Neutrophil (primary cell): ENCODE results near the gene SIRPG.

ENCODE experiments used
- H3K27ac ChIP-seq: fragments of 200-600 bp; sonication (generic); 2 replicates; pipeline ENCODE4 v1.5.1; 2016; ENCODE audit warnings: mild to moderate bottlenecking, moderate library complexity
- H3K27me3 ChIP-seq: fragments of 200-600 bp; sonication (generic); 2 replicates; pipeline ENCODE4 v1.6.0; 2016; ENCODE audit warnings: mild to moderate bottlenecking
- H3K36me3 ChIP-seq: fragments of 200-600 bp; sonication (generic); 2 replicates; pipeline ENCODE4 v1.5.1; 2017
- H3K4me1 ChIP-seq, 2 experiments: fragments of 200-600 bp in 1 of 2; sonication (generic) in 1 of 2; 1 replicate in 1 of 2; 2 replicates in 1 of 2; pipeline versions ENCODE4 v1.5.1 to v1.6.1; 2013 to 2016; ENCODE audit warnings: low read depth in 1 of 2, low read length in 1 of 2, mild to moderate bottlenecking in 1 of 2, moderate library complexity in 1 of 2; ENCODE audit not compliant: control insufficient read depth in 1 of 2, insufficient read depth in 1 of 2
- H3K4me3 ChIP-seq, 2 experiments: fragments of 200-600 bp in 1 of 2; sonication (generic) in 1 of 2; 1 replicate in 1 of 2; 2 replicates in 1 of 2; pipeline ENCODE4 v1.5.1; 2013 to 2016; ENCODE audit warnings: low read depth in 1 of 2, low read length in 1 of 2, mild to moderate bottlenecking in 1 of 2, moderate library complexity in 1 of 2
- H3K9me3 ChIP-seq: fragments of 200-600 bp; sonication (generic); 2 replicates; pipeline ENCODE4 v1.5.1; 2016
- TF ChIP-seq, protein P1 (sequence below): fragments of 200-600 bp; sonication (generic); IDR thresholded peaks from 2 replicates; pipeline ENCODE4 v1.5.1; 2016; ENCODE audit warnings: antibody characterized with exemption

The SIRPG gene

DNA sequence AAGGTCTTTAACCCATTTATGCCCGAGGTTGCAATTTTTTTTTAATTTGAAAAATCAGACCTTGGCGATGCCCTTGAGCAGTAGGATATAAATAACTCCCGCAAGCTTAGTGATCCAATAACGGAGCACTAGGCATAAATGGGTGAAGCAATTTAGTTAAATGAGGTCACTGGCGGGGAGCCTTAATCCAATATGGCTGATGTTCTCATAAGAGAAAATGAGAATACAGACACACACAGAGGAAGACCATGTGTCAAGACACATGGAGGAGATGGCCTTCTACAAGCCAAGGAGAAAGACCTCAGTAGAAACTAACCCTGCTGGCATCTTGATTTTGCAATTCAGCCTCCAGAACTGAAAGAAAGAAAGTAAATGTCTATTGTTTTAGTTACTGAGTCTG is 735 bp downstream of the SIRPG start:
- Histone ChIP-seq H3K4me3 (no peak overlapping the region), H3K36me3 (no peaks in the 10 kb centered on the region), H3K27me3 (no peaks in the 10 kb centered on the region), H3K9me3 (no peaks in the 10 kb centered on the region), H3K4me1 (no peaks in the 10 kb centered on the region), H3K27ac (no peak overlapping the region)
- TF ChIP-seq, protein P1, sequence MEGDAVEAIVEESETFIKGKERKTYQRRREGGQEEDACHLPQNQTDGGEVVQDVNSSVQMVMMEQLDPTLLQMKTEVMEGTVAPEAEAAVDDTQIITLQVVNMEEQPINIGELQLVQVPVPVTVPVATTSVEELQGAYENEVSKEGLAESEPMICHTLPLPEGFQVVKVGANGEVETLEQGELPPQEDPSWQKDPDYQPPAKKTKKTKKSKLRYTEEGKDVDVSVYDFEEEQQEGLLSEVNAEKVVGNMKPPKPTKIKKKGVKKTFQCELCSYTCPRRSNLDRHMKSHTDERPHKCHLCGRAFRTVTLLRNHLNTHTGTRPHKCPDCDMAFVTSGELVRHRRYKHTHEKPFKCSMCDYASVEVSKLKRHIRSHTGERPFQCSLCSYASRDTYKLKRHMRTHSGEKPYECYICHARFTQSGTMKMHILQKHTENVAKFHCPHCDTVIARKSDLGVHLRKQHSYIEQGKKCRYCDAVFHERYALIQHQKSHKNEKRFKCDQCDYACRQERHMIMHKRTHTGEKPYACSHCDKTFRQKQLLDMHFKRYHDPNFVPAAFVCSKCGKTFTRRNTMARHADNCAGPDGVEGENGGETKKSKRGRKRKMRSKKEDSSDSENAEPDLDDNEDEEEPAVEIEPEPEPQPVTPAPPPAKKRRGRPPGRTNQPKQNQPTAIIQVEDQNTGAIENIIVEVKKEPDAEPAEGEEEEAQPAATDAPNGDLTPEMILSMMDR: no peak

DNA sequence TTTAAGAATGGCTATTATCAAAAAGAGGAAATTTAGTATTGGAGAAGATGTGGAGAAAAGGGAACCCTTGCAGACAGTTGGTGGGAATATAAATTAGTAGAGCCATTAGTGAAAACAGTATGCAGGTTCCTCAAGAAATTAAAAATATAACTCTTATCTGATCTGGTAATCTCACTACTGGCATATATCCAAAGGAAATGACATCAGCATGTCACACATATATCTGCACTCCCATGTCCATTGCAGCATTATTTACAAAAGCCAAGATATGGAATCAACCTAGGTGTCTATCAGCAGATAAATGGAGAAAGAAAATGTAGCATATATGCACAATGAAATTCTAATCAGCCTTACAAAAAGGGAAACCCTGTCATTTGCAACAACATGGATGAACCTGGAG is 2.6 kb downstream of the SIRPG start:
- no peak overlapping the region for H3K4me3 ChIP-seq
- H3K9me3 ChIP-seq: no peaks in the 10 kb centered on the region
- TF ChIP-seq, protein P1: no peak
- H3K4me1 ChIP-seq: peaks cover 0 to 4% of the 10 kb centered on the region in 2 experiments
- no peaks in the 10 kb centered on the region for H3K27me3 ChIP-seq
- no peak overlapping the region for H3K27ac ChIP-seq
- H3K36me3 ChIP-seq: no peaks in the 10 kb centered on the region

DNA sequence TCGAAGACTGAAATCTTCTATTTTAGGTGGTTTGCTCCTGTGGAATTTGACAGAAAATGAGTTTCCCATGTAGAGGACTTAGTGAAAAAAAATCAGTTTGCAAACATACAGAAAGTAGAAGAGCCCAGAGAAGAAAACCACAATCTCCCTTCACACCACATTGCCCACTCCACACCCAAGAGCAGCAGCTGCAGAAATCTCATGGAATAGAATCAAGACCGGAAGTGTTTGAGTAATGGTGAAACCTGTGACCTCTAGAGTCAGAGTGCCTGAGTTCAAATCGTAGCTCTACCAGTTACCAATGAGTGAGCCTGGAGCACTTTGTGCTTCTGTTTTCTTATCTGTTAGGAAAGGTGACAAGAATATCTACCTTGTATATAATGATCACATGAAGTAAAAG is 4.6 kb downstream of the SIRPG start:
- H3K4me3 ChIP-seq: no peak overlapping the region
- TF ChIP-seq, protein P1: no peak
- no peaks in the 10 kb centered on the region for H3K36me3 ChIP-seq
- no peak overlapping the region for H3K27ac ChIP-seq
- H3K9me3 ChIP-seq: no peaks in the 10 kb centered on the region
- H3K4me1 ChIP-seq: peaks cover 0 to 4% of the 10 kb centered on the region in 2 experiments
- H3K27me3 ChIP-seq: no peaks in the 10 kb centered on the region

DNA sequence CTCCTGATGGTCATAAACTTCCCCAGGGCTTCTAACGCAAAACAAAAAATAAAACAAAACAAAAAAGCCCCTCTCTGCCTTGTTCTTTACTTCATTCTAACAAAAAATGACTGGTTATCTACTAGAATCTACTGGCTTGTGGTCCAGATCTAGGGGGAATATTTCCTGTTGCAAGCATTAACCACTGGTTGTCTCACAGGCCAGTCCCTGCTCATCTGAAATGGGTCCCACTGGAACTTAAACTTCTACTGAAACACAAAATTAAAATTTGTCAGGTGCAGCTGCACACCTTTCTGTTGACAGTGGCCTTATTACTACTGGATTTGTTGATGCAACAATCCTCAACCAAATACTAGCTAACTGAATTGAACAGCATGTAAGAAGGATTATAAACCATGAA is 5.5 kb downstream of the SIRPG start:
- TF ChIP-seq, protein P1: no peak
- peaks cover 0 to 4% of the 10 kb centered on the region in 2 experiments for H3K4me1 ChIP-seq

DNA sequence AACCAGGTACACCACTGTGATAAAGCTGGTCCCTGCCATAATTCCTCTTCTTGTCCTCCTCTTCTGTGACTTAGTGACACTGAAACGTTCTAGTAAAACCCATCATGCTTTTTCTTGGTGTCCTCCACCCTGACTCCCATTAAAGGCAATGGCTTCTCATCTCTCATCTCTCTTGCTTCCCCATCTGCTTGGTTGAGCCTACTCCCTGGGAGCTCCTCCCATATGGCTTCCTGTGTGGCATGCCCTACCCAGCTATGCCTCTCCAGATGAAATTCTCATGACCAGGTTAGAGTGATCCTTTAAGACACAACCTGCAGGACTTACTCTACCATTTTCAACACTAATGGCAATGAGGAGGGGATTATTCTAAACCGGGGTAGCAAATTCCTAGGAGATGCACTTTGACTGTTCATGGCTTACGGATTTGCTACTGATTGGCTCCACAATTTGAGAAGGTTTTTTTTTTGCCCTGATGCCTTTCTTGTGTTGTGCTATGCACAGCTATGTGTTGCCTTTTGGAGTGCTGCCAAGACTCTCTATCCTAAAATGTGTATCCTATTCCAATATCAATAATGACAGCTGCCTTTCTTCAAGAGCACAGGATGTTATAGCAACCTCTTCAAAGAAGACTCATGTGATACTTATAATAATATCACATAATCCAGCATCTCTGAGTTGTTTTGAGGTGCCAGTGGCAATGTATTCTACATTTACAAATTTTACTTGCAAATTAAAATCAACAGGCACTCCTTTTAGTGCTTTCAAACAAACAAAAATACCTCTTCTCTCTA is 6.1 kb downstream of the SIRPG start:
- Histone ChIP-seq H3K9me3 (no peaks in the 10 kb centered on the region), H3K27me3 (no peaks in the 10 kb centered on the region), H3K4me3 (no peak overlapping the region), H3K27ac (no peak overlapping the region), H3K4me1 (peaks cover 0 to 4% of the 10 kb centered on the region in 2 experiments), H3K36me3 (no peaks in the 10 kb centered on the region)
- TF ChIP-seq, protein P1: no peak

More for the DNA sequence above, 5.5 kb downstream of the SIRPG start:
- H3K27ac ChIP-seq: no peak overlapping the region
- no peaks in the 10 kb centered on the region for H3K36me3 ChIP-seq
- no peaks in the 10 kb centered on the region for H3K9me3 ChIP-seq
- no peaks in the 10 kb centered on the region for H3K27me3 ChIP-seq
- no peak overlapping the region for H3K4me3 ChIP-seq
